Measurements from ENCODE around the gene JPH3.
A peak's percentile ranks its signal among the peaks of the same experiment; 100 is the strongest.
"Not testable (repeated sequence)": the region's sequence is repeated elsewhere in the genome, so short reads cannot be mapped to it uniquely, and the experiment has no call there.

Gene JPH3

DNA sequence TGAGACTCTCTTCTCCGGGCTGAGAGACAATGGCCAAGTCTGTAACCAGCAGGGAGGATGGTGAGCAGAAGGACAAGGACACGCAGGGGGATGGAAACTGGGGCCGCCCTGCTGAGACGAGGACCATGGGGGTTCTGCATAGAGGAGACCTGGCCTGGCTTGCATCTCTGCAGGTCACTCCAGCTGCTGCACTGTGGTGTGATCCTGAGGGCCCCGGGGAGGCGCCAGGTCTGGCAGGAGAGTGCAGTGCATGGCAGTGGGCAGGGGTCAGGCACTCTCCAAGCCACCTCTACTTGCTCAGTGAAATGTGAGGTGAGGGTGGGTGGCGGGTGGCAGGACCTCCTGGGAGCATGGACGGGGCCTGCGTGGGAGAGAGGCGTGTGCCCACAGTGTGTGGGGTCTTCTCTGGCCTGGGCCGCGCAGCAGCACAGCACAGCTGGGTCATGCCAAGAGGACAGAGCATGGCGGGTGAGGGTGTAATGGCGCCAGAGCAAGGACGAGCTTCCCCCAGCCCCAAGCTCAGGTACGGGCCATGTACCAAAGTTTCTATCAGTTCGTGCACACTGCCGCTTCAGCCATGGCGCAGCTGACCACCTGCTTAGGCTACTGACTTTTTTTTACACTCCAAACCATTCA lies 120.4 kb downstream of the JPH3 start:
- DNase-seq = no peak

DNA sequence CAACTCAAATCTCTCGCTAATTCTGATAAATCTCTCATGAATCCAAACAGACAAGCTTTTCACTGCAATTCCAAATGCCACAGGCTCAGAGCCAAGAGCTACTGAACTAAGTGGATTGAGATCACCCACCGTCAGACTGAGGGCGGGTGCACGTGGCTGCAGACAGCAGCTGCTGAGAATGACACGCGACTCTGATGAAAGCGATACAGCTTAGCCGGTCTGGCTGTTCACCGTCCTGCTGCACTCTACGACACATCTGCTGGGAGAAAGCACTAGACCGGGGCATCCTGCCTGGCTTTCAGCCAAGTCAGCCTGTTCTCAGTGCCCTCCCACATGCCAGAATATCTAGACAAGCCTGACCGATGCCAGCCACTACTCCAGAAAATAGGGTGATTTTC lies 120.9 kb downstream of the JPH3 start:
- peak; percentile 82 for DNase-seq

DNA sequence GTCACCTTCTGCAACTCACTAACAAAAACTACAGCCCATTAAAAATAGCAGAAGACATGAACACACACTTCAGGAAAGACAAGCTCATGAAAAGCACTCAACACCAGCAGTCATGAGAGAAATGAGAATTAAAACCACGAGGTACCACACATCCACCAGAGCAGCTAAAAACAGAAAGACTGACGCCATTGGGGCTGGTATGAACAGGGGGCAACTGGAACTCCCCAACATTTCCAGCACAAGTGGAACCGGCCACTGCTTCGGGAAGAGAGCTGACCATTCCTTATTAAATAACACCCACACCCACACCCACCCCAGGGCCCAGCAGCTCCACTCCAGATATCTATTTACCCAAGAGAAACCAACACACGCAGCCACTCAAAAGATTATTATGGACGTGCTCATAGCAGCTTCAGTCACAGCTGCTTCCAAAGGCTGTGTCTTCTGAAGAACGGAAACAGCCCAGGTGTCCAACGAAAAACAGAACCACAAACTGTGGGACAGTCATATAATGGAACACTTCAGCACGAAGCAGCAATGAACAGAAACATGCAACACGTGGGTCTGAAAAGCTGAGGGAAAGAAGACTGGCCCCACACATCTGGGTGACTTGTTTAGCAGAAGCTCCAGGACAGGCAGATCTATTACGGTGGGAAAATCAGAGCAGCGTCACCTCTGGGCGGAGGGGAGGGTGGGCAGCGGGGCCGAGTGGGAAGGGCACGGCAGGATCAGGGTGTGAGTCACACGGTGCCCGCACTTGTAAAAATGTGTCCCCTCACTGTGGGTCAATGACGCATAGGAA lies 122.4 kb downstream of the JPH3 start:
- DNase-seq = no peak

DNA sequence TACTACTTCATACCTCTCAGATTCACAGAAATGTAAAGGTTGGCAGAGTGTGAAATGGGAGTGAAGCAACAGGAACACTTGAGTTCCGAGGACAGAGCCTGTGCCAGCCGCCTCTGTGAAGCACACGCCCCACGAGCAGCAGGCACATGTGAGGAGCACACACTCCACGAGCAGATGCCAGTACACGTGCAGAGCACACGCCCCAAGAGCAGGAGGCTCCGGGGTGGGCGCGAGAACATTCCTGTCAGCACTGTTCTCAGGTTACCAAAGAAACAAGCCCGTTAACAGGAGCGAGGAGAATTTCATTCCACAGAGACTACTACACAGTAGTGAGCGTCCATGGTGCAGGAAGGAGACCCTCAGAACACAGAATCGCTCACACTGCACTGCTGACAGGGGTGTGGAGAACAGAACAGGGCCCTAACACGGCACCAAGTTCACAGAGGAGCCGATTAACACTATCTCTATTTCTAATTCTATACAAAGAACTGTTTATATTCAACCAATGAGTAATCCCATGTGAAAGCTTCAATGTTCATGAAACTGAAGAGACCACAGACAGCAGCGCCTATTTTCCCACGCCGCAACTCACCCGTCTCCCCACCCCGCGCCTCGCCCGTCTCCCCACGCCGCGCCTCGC lies 123.4 kb downstream of the JPH3 start:
- DNase-seq = no peak

DNA sequence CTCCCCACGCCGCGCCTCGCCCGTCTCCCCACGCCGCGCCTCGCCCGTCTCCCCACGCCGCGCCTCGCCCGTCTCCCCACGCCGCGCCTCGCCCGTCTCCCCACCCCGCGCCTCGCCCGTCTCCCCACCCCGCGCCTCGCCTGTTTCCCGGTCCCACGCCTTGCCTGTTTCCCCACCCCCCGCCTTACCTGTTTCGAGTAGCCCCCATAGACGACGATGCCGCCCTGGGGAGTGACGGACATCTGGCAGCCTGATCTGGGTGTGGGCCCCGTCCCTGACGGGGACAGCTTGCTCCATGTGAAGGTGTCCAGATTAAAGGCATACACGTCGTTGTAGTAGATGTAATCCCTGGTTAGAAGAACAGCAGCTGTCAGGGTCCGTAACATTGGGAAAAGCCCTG lies 124.3 kb downstream of the JPH3 start:
- not testable (repeated sequence) for DNase-seq

DNA sequence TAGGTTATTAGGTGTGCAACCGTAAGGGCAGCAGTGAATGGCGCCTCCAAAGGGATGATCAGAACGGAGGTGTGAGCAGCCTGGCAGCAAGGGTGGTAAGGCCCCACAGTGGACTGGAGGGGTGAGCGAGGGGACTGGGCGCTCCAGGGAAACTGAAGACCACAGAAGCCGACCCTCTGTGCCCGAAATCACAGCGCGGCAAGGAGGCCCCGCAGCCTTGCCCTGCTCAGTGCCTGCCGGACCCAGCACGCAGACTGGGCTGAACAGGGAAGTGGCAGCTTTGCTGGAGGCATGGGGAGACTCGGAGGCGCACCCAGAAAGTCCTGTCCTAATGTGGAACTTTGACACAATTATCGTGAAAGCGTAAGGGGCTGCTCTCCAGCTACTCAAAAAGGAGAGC lies 125.0 kb downstream of the JPH3 start:
- no peak for DNase-seq

DNA sequence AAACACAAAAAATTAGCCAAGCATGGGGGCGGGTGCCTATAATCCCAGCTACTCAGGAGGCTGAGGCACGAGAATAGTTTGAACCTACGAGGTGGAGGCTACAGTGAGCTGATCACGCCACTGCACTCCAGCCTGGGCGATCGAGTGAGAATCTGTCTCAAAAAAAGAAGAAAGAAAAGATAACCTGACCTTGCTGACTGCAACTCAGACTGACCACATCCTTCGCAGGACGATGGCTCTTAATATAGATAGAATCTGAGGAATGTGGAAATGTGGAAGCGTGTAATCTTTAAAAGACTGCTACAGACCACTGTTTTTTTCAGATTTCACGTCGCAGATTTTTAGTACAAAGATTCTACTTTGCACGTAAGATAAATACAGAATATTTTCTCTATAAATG lies 125.7 kb downstream of the JPH3 start:
- DNase-seq = no peak

DNA sequence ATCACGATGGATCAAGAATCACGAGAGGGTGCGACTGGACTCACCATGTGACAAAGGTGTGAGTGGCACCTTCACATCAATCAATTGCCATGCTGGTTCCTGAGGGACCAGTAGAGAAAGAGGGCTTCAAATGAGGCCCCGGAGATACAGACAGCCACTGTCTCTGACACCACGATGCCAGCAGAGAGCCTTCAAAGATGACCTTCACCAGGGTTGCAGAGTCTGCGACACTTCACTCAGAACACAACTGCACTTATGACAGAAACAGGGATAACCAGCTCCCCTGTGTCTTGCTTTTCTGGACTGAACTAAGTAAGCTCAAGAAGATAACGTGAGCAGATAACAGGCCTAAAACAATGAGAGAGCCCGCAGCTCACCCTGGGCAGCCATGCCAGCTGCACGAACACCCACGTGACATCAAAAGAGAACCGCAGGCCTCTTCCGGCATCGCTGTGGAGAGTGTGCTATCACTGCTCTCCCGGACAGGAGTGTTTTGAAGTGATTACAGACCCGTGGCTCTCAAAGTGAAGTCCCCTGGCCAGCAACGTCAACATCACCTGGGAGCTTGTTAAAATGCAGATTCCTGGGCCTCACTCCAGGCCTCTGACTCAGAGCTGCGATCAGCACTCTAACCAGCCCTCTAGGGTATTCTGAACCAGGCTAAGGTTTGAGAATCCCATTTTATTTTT lies 127.1 kb downstream of the JPH3 start:
- no peak for DNase-seq

DNA sequence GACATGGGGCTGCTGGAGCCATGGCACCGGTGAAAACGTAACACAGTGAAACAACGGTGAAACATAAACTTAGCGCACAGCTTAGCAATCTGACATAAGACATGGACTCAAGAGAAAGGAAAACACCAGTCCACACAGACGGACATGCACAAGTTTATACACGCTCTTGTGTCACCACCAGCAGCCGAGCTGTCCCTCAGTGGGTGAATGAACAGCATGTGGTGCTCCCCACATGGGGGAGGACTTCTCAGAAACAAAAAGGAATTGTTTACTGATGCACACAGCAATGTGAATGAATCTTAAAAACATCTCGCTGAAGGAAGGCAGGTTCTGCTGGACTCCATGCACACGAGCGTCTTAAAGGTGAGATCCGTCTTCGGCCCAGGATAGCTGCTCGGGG lies 129.3 kb downstream of the JPH3 start:
- no peak for DNase-seq

DNA sequence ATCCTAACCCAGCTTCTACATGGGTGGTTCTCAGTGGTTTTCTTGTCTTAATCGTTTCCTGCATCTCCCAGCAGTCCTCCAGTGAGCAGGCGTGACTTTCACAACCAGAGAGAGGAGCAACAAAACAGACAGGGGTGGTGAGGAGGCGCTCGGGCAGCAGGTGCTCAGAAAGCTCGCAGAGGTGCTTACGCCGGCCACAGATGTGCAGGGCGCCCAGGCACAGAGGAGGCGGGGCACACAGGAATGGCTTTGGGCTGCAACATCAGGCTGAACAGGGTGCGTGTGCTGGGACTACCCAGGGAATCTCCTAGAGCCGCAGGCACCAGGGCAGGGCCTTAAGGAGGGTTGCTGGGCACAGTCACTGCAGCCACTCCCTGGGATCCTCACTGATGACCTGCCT lies 130.9 kb downstream of the JPH3 start:
- no peak for DNase-seq

DNA sequence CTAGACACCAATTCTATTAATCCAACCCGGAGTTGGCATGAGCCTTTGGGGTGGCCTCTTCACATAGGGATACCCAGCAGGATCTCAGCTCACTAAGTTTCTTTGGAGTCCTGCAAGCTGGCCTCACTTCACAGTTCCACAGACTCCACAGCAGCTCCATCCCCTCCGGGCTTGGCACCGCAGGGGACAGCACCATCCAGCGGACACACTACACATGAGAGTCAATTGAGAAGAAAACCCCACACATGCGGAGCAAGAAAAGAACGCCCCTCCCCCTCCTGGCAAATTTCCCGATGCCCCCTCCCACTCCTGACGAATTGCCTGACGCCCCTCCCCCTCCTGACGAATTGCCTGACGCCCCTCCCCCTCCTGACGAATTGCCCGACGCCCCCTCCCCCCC lies 132.3 kb downstream of the JPH3 start:
- no peak for DNase-seq

DNA sequence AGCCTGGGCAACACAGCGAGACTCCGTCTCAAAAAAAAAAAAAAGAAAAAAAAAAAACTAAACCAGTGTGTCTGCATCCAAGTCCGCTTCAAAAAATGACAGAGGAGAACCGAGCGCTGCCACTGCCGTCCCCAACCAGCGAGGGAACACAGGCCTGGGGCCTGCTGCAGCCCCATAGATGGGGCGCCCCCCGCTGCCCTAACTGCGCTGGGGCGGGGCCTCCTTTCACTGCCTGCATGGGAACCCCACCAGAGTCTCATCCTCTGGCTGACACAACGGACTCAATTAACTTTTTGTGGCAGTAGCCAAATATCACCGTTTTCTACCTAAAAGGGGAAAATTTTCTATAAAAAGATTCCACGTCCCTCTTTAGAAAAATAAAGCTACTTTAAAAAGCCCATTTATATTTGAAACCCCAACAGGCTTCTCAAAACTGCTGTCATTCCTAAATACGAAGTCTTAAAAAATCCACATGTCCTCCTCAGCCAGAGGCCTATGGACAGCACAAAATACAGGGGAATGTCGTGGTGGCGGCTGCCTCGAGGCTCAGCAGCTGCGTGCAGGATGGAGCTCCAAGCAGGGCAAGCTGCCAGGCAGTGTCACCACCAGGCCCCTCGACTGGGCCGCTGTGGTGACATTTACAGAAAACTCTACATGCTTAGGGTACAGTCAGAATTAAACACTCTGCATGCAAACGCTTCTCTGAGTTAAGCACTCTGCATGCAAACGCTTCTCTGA lies 133.1 kb downstream of the JPH3 start:
- DNase-seq = no peak

DNA sequence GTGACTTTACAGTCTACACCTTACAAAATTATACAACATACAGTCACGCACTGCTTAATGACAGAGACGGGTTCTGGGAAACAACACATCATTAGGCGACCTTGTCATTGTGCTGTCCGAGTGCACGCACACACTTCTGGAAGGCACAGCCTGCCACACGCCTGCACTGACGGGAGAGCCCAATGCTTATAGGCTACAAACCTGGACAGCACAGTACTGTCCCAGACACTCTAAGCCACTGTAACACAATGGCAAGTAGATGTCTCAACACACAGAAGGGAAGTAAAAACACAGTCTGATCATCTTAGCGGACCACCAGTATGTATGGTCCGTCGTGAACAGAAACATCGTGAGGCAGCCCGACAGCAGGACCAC lies 133.7 kb downstream of the JPH3 start:
- DNase-seq = no peak

DNA sequence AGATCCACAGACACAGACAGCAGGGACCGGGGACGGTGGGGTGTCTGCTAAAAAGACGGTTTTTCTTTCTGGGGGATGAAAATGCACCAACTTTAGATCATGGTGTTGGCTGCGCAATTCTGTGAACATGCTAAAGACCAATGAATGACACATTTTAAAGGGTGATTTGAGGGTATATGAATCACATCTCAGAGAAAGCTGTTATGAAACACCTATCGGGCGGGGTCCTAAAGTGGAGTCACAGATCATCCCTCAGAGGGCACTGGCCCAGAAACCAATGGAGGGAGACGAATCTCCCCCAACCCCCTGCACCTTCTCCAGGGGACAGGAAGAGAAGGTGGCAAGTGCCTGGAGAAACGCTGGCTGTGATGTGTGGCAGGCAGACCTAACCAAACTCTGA lies 137.5 kb downstream of the JPH3 start:
- DNase-seq = no peak

DNA sequence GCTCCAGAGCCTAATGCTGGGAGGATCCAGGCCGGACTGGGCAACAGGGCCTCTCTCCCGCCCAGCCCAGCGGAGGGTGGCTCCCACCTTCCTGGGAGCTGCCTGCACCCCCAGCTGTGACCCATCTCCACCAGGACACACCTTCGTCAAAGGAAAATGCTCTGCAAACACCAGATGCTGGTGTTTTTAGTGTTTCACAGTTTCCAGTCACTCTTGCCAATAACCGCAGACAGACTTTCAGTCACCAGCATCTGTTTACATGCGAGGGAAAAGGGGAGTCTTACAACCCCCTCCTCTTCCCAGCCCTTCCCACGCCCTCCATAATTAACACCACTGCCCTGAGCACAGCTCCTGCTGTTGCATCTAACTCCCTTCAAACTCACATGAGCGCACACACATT lies 138.1 kb downstream of the JPH3 start:
- no peak for DNase-seq

DNA sequence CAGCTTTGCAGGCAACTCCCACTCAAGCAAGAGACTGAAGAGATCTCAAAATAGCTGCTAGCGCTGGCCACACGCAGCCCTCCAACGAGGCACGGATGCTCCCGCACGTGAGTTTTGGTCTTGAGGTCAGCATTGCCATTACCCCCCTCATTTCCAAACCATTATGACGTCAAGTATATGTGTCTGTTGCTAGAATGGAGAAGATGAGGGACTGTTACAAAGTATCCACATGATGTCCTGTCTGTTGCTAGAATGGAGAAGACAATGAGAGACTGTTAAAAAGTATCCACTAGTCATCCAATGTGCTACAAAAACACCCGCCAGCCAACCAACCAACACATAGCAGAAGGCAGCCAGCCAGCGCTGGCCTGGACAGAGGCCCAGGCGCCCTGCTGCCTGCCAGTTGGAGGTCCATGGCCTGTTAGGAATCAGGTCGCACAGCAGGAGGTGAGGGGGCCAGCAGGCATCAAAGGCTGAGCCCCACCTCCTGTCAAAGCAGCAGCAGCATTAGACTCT lies 138.7 kb downstream of the JPH3 start:
- no peak for DNase-seq

DNA sequence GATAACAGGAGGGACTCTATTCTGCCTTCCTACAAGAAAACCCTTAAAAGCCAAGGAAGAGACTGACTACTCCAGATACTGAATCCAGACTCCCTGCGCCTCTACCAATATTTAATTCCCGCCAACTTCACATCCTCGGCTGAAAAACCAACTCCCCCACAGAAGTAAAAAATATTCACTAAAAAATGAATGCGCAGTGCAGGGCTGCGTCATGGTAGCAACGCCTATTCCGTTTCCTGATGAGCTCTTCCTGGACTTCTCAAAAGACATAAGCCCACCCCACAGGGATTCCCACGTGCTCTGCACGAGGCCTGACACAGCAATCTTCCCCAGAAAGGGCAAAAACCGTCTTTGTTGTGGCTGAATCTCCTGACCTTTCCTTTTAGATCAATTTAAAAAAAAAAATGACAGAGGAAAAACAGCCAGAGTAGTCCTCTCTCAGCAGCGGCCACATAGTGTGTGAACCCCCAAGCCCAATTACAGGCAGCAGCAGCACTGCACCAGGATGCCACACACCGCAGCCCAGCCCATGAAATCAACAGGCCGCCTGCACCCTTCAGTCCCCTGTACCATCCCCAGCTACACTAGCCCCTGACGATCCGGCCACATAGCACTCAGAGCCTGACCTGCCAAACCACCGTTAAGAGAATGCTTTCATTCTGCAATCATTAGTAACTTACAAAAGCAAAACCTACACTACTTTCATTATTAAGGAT lies 139.6 kb downstream of the JPH3 start:
- DNase-seq = no peak

DNA sequence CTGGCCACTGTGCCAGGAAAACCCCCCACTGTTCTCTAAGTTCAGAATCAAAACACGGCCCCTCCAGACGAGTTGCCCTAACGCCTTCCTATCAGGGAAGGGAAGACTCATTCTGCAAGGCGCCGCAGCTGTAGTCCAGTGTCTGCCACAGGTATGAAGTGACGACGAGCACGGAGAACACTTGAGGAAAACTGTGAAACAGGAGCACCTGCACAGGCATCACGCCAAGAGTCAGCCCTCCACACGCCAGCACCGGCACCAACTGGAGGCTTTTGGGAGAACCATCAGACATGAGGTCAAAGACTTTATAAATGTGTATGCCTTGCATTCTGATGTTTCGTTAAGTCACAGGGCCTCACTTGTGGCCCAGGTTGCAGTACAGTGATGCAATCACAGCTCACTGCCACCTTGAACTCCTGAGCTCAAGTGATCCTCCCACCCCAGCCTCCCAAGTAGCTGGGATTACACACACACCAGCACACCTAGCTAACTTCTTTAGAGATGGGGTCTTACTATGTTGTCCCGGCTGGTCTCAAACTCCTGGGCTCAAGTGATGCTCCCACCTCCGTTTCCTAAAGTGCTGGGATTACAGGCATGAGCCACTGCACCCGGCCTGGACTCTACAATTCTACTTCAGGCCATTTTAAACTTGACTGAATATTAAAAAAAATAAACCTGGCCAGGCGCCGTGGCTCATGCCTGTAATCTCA lies 140.6 kb downstream of the JPH3 start:
- DNase-seq = no peak

DNA sequence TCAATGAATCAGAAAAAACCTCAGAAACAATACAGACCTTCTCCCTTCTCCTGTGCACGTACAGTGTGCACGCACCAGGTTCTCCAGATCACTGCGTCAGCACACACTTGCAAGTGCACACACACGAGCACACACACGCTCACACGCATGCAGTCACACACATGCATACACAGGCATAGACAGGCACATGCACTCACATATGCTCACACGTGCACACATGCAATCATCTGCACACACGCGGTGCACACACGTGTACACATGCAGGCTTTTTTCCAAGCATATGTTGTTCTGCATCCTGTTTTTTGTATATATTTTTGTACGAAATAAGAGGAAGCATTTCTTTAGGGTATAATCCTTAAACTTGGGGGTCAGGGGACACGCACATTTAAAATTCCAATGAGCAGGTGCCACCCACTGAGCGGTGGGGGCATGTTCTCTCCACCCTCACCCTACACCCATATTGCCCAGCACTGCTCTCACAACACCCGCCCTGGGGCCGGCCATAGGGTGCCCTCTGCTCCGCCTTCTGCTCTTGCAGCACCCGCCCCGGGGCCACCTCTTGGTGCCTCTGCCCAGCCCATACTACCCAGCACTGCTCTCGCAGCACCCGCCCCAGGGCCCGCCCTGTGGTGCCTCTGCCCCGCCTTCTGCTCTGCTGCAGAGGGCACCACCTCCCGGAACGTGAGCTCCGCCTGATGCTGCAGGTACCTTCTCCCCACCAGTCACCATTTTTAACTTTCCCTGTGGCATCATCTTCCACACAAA lies 142.6 kb downstream of the JPH3 start:
- DNase-seq = no peak

DNA sequence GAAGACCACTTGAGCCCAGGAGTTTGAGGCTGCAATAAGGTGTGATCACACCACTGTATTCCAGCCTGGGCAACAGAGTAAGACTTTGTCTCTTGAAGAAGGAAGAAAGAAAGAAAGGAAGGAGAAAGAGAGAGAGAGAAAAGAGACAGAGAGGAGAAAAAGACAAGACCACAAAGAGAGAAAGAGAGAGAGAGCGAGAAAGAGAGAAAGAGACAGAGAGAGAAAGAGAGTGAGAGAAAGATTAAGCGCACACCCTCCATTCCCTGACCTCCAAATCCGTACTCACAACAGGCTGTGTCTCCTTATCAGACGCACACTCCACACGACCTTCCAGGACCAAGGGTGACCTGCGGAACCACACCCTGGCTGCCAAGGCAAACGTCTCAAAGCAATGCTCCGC lies 143.9 kb downstream of the JPH3 start:
- no peak for DNase-seq

Measured in NCI-H1417 treated with DMSO at 0.1 percent for 48 hours (cell line).